Measurements from ENCODE around the gene STOX1. TPM values are rescaled to one million over a fixed set of nuclear protein-coding genes. Genes with fewer than 3 reads are reported as not detected.

STOX1 gene
- total RNA-seq, 2 experiments from 2014 or later, result 1.1 to 1.5 TPM

- DNase-seq, result no peak
- Mint-ChIP-seq H3K27ac (no peak overlapping the region), H3K9me3 (no peaks in the 10 kb centered on the region), H3K27me3 (peaks cover 3% of the 10 kb centered on the region), H3K4me3 (no peak overlapping the region), H3K4me1 (no peaks in the 10 kb centered on the region), H3K36me3 (ENCODE audit: low read depth) (no peaks in the 10 kb centered on the region)
- POLR2A ChIA-PET, result no interaction called here
- CTCF ChIA-PET, result interaction anchor here (0.5 to 1.4 kb wide), 3 partner anchors 12 to 83 kb away, joined by 4 read pairs; no protein-coding TSS in a partner anchor
Measured at GRCh38 chr10:68876246-68877138, 49.2 kb downstream of the STOX1 start.

DNA sequence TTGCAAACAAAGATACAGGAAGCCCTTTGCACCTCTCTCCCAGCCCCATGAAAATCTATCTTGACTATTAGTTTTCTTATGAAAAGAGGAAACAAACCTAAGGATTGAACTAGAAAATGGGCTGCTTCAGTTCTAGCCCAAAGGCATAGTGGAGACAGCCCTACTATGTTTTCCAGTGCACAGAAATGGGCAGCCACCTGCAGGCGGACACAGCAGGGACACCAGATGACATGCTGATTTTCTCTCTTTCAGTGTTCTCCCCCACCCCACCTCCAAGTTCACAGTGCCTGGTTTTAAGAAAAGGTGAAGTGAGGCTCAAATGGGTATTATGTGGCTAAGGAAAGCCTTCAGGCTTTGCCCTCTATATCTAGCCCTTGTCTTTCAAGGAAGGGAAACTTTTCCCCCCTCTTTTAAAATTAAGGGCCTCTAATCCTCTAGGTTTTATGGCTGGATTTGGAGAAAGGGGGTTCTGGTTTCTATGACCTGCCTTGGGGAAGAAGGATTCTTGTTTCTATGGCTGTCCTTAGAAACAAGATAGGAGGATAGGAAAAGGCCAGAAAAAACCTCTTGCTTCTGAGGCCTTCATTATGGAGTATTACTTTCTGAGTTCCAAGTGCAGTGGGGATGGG lies 50.3 kb downstream of the STOX1 start:
- Mint-ChIP-seq H3K27ac (no peak overlapping the region), H3K4me1 (no peaks in the 10 kb centered on the region), H3K36me3 (ENCODE audit: low read depth) (no peaks in the 10 kb centered on the region), H3K27me3 (peaks cover 3% of the 10 kb centered on the region), H3K4me3 (no peak overlapping the region), H3K9me3 (no peaks in the 10 kb centered on the region)
- DNase-seq, result no peak
- POLR2A ChIA-PET, result no interaction called here
- CTCF ChIA-PET, result no interaction called here

- Mint-ChIP-seq H3K4me3 (no peak overlapping the region), H3K36me3 (ENCODE audit: low read depth) (no peaks in the 10 kb centered on the region), H3K27ac (no peak overlapping the region), H3K4me1 (no peaks in the 10 kb centered on the region), H3K9me3 (no peaks in the 10 kb centered on the region), H3K27me3 (peaks cover 3% of the 10 kb centered on the region)
- DNase-seq, result no peak
- ChIA-PET CTCF (no interaction called here), POLR2A (no interaction called here)
Measured at GRCh38 chr10:68878496-68878895, 51.2 kb downstream of the STOX1 start.

- Mint-ChIP-seq H3K9me3 (no peaks in the 10 kb centered on the region), H3K27me3 (peaks cover 3% of the 10 kb centered on the region), H3K4me3 (no peak overlapping the region), H3K4me1 (no peaks in the 10 kb centered on the region), H3K27ac (no peak overlapping the region), H3K36me3 (ENCODE audit: low read depth) (no peaks in the 10 kb centered on the region)
- ChIA-PET CTCF (interaction anchor here (0.8 kb wide), 1 partner anchor 22 kb away, joined by 3 read pairs; the partner anchor contains the start of gene DDX50), POLR2A (no interaction called here)
- no peak for DNase-seq
Measured at GRCh38 chr10:68879628-68880027, 52.3 kb downstream of the STOX1 start.

GRCh38 chr10:68880181-68880580 lies 52.9 kb downstream of the STOX1 start:
- peaks cover 3% of the 10 kb centered on the region for H3K27me3 Mint-ChIP-seq
- H3K4me1 Mint-ChIP-seq, result no peaks in the 10 kb centered on the region
- no peaks in the 10 kb centered on the region for H3K36me3 Mint-ChIP-seq (ENCODE audit: low read depth)
- POLR2A ChIA-PET, result no interaction called here
- DNase-seq, result no peak
- H3K27ac Mint-ChIP-seq, result no peak overlapping the region
- no peaks in the 10 kb centered on the region for H3K9me3 Mint-ChIP-seq
- CTCF ChIA-PET, result no interaction called here
- no peak overlapping the region for H3K4me3 Mint-ChIP-seq

- POLR2A ChIA-PET, result no interaction called here
- DNase-seq, result no peak
- no peaks in the 10 kb centered on the region for H3K9me3 Mint-ChIP-seq
- peaks cover 6% of the 10 kb centered on the region for H3K4me1 Mint-ChIP-seq
- H3K27ac Mint-ChIP-seq, result no peak overlapping the region
- CTCF ChIA-PET, result interaction anchor here (1.1 kb wide), 1 partner anchor 512 kb away, joined by 3 read pairs; no protein-coding TSS in a partner anchor
- no peaks in the 10 kb centered on the region for H3K27me3 Mint-ChIP-seq
- no peaks in the 10 kb centered on the region for H3K36me3 Mint-ChIP-seq (ENCODE audit: low read depth)
- H3K4me3 Mint-ChIP-seq, result no peak overlapping the region
Measured at GRCh38 chr10:68895041-68895440, 67.7 kb downstream of the STOX1 start.

- DNase-seq, result peak; percentile 65
- ChIA-PET POLR2A (no interaction called here), CTCF (interaction anchor here (0.6 to 0.7 kb wide), 4 partner anchors 9 to 844 kb away, joined by 3 read pairs; no protein-coding TSS in a partner anchor)
- Mint-ChIP-seq H3K9me3 (no peaks in the 10 kb centered on the region), H3K27me3 (no peaks in the 10 kb centered on the region), H3K4me1 (peaks cover 17% of the 10 kb centered on the region), H3K36me3 (ENCODE audit: low read depth) (peaks cover 5% of the 10 kb centered on the region), H3K4me3 (no peak overlapping the region), H3K27ac (no peak overlapping the region)
Measured at GRCh38 chr10:68897336-68897741, 70.0 kb downstream of the STOX1 start.

DNA sequence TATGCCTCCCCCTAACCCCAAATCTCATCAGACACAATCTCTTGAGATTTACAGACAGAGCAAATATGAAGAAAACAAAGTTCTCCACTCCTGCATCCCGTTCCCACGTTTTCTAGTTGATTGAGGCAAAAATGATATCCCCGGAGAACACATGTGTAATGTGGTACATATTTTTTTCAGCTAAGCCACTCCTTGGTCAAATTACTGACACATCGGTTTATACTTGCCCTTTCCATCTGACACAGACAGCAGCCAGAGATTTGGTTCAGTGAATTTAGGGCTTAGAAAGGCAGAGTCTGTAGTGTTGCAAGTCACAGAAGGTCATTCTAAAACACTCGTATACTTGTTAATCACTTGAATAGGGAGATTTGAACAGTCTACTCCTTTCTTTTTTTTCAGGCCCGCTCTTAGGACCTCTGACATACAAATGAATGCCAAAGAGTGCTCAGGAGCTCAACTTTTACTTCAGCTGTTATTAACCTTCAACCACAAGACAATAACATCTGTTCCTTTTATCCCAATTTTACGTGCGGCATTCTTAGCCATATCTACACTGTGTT lies 71.9 kb downstream of the STOX1 start:
- peaks cover 27% of the 10 kb centered on the region for H3K4me1 Mint-ChIP-seq
- ChIA-PET POLR2A (interaction anchor here (0.6 kb wide), 1 partner anchor 12 kb away, joined by 3 read pairs; no protein-coding TSS in a partner anchor), CTCF (interaction anchor here (1.6 kb wide), 1 partner anchor 9 kb away, joined by 4 read pairs; no protein-coding TSS in a partner anchor)
- no peaks in the 10 kb centered on the region for H3K27me3 Mint-ChIP-seq
- H3K36me3 Mint-ChIP-seq (ENCODE audit: low read depth), result peaks cover 14% of the 10 kb centered on the region
- peak overlapping the region; percentile 57 for H3K27ac Mint-ChIP-seq
- no peaks in the 10 kb centered on the region for H3K9me3 Mint-ChIP-seq
- no peak overlapping the region for H3K4me3 Mint-ChIP-seq
- no peak for DNase-seq

DNA sequence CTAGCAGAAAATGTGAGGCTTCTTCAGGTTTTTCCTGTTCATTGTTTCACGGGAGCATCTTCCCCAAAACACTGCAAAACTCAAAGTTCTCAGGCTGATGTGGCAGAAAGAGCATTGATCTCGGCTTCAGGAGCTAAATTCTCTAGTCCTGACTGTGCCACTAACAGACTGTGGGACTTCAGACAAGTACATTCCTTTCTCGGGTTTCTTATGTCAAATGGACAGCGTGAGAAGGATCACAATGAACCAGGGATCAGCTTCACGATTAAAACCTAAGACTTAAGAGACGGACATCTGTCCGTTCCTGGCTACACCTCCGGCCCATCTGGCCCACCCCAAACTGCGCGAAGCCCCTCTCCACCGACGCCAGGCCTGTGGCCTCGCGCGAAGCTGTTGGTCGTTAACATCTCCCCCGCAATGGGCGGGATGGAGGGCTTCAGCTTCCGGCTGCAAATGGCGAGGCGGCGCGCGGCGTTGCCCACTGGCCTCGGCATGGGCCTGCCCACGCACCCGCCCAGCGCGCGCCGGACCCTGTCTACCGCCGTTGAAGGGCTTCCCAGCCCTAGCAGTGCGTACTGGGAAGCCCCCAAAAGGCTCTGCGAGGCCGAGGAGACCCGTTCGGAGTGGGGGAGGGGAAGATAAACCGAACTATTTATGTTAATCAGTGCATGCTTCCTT lies 73.2 kb downstream of the STOX1 start:
- Mint-ChIP-seq H3K27ac (peak overlapping the region; percentile 99), H3K4me1 (peaks cover 37% of the 10 kb centered on the region), H3K9me3 (no peaks in the 10 kb centered on the region), H3K36me3 (ENCODE audit: low read depth) (peaks cover 23% of the 10 kb centered on the region), H3K27me3 (no peaks in the 10 kb centered on the region), H3K4me3 (peak overlapping the region; percentile 98)
- no peak for DNase-seq
- POLR2A ChIA-PET, result no interaction called here
- CTCF ChIA-PET, result interaction anchor here (0.6 to 1.6 kb wide), 6 partner anchors 10 to 344 kb away, joined by 3 to 4 read pairs (median 4); no protein-coding TSS in a partner anchor

- Mint-ChIP-seq H3K27ac (peak within 1 kb of the TSS; percentile 99), H3K36me3 (ENCODE audit: low read depth) (peaks cover 27% of the 10 kb centered on the region), H3K4me3 (peak within 1 kb of the TSS; percentile 98), H3K27me3 (no peaks in the 10 kb centered on the region), H3K4me1 (peaks cover 42% of the 10 kb centered on the region), H3K9me3 (no peaks in the 10 kb centered on the region)
- ChIA-PET CTCF (interaction anchor here (0.6 to 1.5 kb wide), 5 partner anchors 9 to 494 kb away, joined by 3 to 4 read pairs (median 3); partner anchors contain the start of gene RUFY2), POLR2A (no interaction called here)
- peak; percentile 98 for DNase-seq
Measured at GRCh38 chr10:68901105-68901927, 74.0 kb downstream of the STOX1 start, which contains the start of gene DDX50. Gene DDX50 (plus strand): TSS chr10:68901315. CDS start chr10:68901385, 70 bp downstream.

- Mint-ChIP-seq H3K4me1 (peaks cover 49% of the 10 kb centered on the region), H3K9me3 (no peaks in the 10 kb centered on the region), H3K27me3 (no peaks in the 10 kb centered on the region), H3K4me3 (peak overlapping the region; percentile 98), H3K27ac (peak overlapping the region; percentile 99), H3K36me3 (ENCODE audit: low read depth) (peaks cover 35% of the 10 kb centered on the region)
- POLR2A ChIA-PET, result no interaction called here
- CTCF ChIA-PET, result interaction anchor here (0.6 to 1.2 kb wide), 3 partner anchors 115 to 529 kb away, joined by 3 to 4 read pairs (median 3); partner anchors contain the start of gene RUFY2
- DNase-seq, result no peak
Measured at GRCh38 chr10:68902382-68902781, 75.1 kb downstream of the STOX1 start.

Measured in activated CD4-positive, alpha-beta T cell treated with anti-CD3 and anti-CD28 coated beads, Interleukin-2, amount 10 ng/mL, durations not matched to agents 7 days and 5 days (primary cell).